GM12892 (cell line): ENCODE data around the gene RNF26.

Source experiments
- DNase-seq: peaks from one replicate; pipeline ENCODE4 v3.0.0; 2011; ENCODE audit not compliant: insufficient read length
- FAIRE-seq: peaks from 2 replicates; lab custom pipeline; 2011; peaks lifted over from hg19 to GRCh38; lab: Jason Lieb, UNC
- POLR2A ChIP-seq: IDR thresholded peaks from 2 replicates; pipeline ENCODE4 v1.6.1; 2011; ENCODE audit warnings: low read depth, low read length, control low read depth
- POLR2AphosphoS5 ChIP-seq: IDR thresholded peaks from 2 replicates; pipeline ENCODE4 v1.6.1; 2011; ENCODE audit warnings: low read depth, low read length, control low read depth
- TAF1 ChIP-seq: IDR thresholded peaks from 2 replicates; pipeline ENCODE4 v1.6.1; 2011; ENCODE audit warnings: low read depth, mild to moderate bottlenecking, control low read depth, low read length, borderline replicate concordance

The RNF26 gene

DNA sequence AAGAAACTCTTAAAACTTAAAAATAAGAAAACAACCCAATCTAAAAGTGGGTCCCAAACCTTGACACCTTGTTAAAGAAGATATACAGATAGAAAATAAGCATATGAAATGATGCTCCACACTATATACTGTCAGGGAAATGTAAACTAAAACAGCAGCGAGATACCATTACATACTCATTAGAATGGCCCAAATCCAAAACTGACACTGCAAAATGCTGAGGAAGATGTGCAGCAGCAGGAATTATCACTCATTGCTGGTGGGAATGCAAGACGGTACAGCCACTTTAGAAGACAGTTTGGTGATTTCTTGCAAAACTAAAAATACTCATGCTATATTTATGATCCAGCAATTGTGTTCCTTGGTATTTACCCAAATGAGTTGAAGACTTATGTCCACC is 5.0 kb upstream of the RNF26 start:
- FAIRE-seq (no peak), DNase-seq (no peak)
- TF ChIP-seq POLR2AphosphoS5 (no peak), TAF1 (no peak), POLR2A (no peak)

DNA sequence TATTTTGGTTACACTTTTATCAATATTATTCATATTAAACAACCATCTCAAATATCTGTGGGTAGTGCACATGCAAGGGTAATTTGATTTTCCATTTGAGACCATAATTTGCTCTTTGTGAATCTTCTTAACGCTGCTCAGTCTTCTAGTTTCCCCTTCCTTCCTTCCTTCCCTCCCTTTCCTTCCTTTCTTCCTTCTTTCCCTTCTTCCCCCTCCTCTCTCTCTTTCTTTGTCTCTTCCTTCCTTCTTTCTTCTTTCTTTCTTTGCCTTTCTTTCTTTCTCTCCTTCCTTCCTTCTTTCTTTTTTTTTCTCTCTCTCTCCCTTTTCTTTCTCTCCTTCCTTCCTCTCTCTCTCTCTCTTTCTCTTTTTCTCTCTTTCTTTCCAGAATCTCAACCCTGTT is 4.1 kb upstream of the RNF26 start:
- DNase-seq (no peak), FAIRE-seq (no peak)
- TF ChIP-seq TAF1 (no peak), POLR2A (no peak), POLR2AphosphoS5 (no peak)

DNA sequence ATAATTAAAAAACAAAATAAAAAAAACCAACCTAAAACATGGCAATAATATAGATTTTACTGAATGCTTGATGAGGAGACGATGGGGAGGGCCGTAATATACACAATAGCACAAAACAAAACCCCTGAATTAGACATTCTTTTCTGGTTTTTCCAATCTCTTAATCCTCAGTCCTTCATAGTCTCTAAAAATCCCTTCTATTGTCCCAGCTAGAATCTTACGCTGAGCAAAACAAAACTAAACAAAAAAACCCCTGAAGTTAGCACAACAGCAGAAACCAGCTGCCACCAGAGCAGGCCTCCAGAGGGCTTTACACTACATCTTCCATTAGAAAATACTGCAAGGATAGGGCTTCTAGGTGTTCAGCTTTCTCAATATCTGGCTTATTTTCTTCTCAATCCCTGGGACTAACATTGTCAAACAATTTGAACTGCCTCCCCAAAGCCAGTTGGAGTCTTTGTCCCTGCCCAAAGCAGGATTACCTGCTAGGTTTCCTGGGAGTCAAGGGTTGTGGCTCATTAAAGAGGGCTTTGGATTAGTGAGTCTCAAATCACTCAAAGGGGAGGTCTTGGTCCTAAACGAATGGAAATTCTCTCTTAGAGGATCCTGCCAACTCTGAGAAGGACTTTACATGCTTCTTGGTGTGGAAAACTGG is 2.1 kb upstream of the RNF26 start:
- DNase-seq (no peak), FAIRE-seq (no peak)
- TF ChIP-seq POLR2A (no peak), TAF1 (no peak), POLR2AphosphoS5 (no peak)

DNA sequence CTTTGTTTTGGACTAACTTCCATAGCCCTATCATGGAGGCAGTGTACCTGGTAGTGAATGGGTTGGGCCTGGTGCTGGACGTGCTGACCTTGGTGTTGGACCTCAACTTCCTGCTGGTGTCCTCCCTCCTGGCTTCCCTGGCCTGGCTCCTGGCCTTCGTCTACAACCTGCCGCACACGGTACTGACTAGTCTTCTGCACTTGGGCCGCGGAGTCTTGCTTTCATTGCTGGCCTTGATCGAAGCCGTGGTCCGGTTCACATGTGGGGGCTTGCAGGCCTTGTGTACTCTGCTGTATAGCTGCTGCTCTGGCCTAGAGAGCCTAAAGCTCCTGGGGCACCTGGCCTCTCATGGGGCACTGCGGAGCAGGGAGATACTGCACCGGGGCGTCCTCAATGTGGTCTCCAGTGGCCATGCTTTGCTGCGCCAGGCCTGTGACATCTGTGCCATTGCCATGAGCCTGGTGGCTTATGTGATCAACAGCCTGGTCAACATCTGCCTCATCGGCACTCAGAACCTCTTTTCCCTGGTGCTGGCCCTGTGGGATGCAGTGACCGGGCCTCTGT is 846 bp downstream of the RNF26 start:
- DNase-seq (no peak), FAIRE-seq (no peak)
- no peak for TF ChIP-seq POLR2AphosphoS5
- TF ChIP-seq TAF1 = no peak
- no peak for TF ChIP-seq POLR2A

DNA sequence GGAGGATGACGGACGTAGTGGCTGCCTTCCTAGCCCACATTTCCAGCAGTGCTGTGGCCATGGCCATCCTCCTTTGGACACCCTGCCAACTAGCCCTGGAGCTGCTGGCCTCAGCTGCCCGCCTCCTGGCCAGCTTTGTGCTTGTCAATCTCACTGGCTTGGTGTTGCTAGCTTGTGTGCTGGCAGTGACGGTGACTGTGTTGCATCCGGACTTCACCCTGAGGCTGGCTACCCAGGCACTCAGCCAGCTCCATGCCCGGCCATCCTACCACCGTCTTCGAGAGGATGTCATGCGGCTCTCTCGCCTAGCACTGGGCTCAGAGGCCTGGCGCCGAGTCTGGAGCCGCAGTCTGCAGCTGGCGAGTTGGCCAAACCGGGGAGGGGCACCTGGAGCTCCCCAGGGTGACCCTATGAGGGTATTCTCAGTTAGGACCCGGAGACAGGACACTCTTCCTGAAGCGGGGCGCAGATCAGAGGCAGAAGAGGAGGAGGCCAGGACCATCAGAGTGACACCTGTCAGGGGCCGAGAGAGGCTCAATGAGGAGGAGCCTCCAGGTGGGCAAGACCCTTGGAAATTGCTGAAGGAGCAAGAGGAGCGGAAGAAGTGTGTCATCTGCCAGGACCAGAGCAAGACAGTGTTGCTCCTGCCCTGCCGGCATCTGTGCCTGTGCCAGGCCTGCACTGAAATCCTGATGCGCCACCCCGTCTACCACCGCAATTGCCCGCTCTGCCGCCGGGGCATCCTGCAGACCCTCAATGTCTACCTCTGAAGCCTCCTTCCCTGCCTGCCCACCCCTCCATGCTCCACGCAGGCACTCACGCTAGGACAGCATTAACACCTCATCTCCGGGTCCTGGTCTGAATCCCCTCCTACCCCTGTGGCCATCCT is 1.6 kb downstream of the RNF26 start:
- FAIRE-seq (no peak), DNase-seq (no peak)
- TF ChIP-seq POLR2AphosphoS5 = no peak
- TF ChIP-seq TAF1 = no peak
- TF ChIP-seq POLR2A = no peak

DNA sequence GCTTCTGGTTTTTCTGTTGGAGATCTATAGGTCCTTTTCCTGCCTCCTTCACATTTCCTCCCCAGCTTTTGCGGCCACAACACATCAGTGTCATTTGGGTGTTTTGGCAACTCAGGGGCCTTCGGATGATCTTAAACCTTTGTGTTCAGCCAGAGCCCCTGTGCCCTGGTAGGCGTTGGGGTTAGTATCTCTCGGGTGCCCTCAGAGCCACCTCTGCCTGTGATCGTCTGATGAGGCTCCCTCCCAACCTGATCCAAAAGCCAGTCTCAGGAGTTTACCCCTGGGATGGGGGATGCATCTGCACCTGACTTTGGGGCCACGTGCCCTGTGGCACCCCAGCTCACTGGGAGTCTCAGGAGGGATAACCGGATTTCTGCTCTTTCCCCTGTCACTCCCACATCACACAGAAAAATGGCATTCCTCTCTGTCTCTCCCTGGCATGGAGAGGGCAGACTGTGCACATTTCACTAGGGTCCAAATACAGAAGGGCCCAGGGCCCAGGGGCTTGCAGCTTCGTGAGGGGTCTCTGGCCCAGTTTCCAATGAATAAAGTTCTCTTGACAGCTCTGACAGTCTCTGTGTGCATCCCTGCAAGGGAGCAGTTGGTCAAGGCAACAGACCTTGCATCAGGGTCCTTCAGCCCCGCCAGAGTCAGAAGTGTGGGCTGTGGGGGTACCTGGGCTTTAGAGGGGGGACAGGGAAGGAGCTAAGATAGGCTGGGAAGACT is 2.6 kb downstream of the RNF26 start:
- no peak for DNase-seq
- no peak for FAIRE-seq
- TF ChIP-seq POLR2AphosphoS5 (no peak), TAF1 (no peak), POLR2A (no peak)

DNA sequence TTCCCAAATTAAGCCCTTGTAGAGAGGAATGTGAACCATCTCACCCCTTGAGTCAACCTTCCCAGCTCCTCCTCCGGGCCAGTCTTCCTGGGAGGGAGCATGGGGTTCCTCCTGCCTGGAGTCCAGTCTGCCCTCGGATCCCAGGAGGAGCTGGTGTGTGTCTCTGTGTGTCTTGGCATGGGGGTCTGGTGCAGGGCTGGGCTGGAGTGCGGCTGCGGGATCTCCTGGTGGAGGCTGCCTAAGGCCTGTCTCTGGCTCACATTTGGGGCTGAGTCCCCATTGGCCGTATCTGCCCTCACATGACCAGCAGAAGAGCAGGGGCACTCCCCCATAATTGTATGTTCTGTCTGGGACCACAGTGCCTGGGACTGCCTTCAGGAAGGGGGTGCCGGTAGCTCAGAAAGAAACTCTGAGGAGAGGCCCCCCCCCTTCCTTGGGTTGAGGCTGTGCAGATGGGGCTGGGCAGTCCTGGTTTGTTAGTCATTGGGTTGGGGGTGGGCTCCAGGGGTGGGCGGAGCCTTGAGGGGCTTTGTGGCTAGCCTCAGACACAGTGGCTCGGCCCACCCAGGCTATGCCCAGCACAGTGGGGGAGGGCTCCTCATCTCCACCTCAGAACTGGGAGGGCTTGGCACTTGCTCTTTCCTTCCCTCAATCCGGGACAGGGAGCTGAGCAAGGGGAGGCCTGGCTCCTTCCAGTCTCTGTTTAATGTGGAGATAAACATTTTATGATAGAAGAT is 3.4 kb downstream of the RNF26 start:
- TF ChIP-seq POLR2A (no peak), POLR2AphosphoS5 (no peak), TAF1 (no peak)
- FAIRE-seq (no peak), DNase-seq (no peak)

DNA sequence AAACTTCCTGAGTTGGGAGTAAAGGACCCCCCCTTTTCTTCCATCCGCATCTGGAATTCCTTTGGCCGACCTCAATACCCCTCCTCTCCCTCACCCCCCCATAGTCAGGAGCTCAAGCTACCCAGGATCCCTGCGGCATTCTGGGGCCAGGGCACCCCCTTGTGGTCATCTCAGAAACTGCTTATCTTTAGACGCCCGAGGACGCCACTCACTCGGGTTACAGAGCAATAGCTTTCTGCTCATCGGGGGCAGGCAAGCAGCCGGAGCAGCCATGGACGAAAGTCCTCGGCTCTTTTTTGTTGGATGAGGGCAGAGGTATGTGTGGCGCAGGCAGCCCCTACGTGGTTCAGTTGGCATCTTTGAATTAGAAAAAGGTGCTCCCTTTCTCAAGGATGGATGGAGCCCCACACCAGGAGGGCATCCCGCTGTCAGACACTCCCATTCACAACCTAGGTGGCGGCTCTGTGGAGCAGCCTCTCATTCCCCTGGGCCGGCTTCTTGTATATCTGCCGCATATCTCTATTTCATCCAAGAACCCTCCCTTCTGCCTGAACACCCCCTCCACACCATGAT is 4.1 kb downstream of the RNF26 start:
- TF ChIP-seq POLR2AphosphoS5 (no peak), POLR2A (no peak), TAF1 (no peak)
- FAIRE-seq (peak; percentile 87), DNase-seq (peak; percentile 85)

DNA sequence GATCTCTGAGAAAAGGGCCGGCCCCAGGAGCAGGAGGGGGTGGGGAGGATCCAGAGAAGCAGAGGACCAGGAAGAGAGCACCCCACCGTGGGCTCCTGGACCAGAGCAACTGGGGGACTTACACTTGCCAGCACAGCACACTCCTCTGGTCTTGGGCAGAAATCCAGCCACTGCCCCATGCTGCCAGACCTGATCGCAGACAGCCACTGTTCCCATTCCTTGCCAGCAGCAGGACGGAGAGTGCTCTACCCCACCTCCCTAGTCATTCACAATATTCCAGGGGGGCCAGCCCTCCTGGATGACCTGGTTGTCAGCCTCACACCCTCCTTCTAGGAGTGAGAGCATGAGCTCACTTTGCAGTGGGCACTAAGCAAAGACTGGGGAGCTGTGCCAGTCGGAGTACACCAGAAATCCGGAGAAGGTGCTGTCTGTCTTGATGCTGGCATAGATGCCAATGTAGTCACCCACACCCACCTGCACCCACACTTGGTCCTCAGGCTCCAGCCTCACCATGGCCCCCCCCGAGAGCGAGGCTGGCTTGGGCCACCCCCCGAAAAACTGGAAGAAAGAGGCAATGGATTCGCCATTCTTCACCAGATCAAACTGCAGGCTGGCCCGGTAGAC is 4.8 kb downstream of the RNF26 start:
- FAIRE-seq = no peak
- no peak for TF ChIP-seq POLR2AphosphoS5
- no peak for TF ChIP-seq POLR2A
- no peak for TF ChIP-seq TAF1
- no peak for DNase-seq

DNA sequence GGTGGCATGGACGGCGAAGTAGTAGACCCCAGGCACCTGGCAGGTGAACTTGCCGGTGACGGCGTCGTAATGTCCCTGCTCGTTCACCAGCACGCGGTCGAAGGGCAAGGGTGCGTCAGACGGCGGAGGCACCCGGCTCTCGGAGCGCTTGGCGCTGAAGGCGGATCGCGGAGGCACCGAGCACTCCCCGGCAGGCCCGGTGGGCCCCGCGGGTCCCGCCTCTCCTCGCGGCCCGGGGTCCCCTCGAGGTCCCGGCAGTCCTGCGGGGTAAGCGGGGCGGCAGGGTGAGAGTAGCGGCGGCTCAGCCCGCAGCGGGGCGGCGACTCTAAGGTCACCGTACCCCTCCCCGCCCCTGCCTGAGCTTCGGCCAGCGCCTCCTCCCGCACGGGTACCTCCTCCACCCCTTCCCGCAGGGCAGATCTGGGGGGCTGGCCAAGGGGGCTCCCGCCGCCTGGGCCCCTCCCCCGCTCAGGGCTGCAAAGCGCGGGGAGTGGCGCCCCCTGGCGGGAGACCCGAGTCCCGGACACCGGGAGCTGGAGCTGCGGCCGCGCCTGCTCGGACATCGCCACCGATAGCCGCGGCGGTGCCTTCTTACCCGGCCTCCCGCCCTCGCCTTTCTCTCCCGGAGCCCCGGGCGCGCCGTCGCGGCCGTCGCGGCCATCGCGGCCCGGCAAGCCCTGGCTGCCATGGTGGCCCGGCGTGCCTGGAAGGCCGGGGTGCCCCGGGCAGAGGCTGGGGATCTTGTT is 5.4 kb downstream of the RNF26 start:
- FAIRE-seq (peak; percentile 24), DNase-seq (no peak)
- TF ChIP-seq TAF1 (no peak), POLR2A (no peak), POLR2AphosphoS5 (no peak)
